Activated naive CD8-positive, alpha-beta T cell treated with anti-CD3 and anti-CD28 coated beads, Interleukin-2, amount 50 U/mL, for 24 hours (primary cell): ENCODE data around the gene FBXW8.

Experiments used
- ATAC-seq: fragments of 150-1000 bp; cut with Tn5 transposase; one replicate; pipeline ENCODE4 v1.10.0; 2021
- DNase-seq: peaks from one replicate; pipeline ENCODE4 v3.0.0; 2021
- H3K27ac Mint-ChIP-seq: one replicate; pipeline ENCODE4 v1.8.0; 2021; ENCODE audit warnings: mild to moderate bottlenecking, mixed read lengths
- H3K27me3 Mint-ChIP-seq: one replicate; pipeline ENCODE4 v1.8.0; 2021; ENCODE audit warnings: mixed read lengths
- H3K36me3 Mint-ChIP-seq: one replicate; pipeline ENCODE4 v1.8.0; 2021; ENCODE audit warnings: low read depth, mixed read lengths
- H3K4me1 Mint-ChIP-seq: one replicate; pipeline ENCODE4 v1.8.0; 2021; ENCODE audit warnings: mixed read lengths
- H3K4me3 Mint-ChIP-seq: one replicate; pipeline ENCODE4 v1.8.0; 2021; ENCODE audit warnings: mild to moderate bottlenecking, moderate library complexity, mixed read lengths
- H3K9me3 Mint-ChIP-seq: one replicate; pipeline ENCODE4 v1.8.0; 2021; ENCODE audit warnings: mixed read lengths

The FBXW8 gene

GRCh38 chr12:117003883-117004404 is 93.2 kb downstream of the FBXW8 start:
- Mint-ChIP-seq H3K9me3 (no peaks in the 10 kb centered on the region), H3K4me3 (no peak overlapping the region), H3K4me1 (peaks cover 7% of the 10 kb centered on the region), H3K27me3 (no peaks in the 10 kb centered on the region), H3K27ac (no peak overlapping the region), H3K36me3 (peaks cover 21% of the 10 kb centered on the region)
- ATAC-seq: no peak
- DNase-seq: no peak

DNA sequence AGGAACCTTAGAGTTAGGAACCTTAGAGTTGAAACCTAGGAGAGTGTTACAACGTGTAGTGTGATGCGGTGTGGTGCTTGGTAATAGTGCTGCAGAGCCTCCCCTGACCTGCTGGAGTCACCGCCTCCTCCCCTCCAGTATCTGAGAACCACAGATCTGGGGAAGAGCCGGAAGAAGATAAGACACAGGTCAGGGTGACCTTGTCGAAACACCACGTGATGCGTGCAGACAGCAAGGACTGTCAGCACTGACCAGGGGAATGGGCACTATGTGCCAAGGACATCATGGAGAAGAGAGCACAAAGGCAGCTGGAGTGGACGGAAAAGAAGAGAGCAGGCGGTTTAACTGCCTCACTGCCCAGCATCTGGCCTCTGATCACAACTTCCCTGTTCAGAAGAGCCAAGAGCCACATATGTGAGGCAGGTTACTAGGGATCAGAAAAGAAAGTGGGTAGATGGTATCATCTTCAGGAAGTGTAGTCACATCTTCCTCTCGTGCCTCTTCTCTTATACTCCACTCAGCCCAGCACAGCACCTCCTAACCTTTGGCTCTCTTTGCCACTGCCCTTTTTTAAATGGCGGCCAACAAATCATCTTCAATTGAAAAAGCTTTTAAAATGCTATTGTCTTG is 94.8 kb downstream of the FBXW8 start:
- ATAC-seq (peak; percentile 59), DNase-seq (no peak)
- no peaks in the 10 kb centered on the region for H3K27me3 Mint-ChIP-seq
- peaks cover 7% of the 10 kb centered on the region for H3K4me1 Mint-ChIP-seq
- H3K36me3 Mint-ChIP-seq: peaks cover 32% of the 10 kb centered on the region
- no peaks in the 10 kb centered on the region for H3K9me3 Mint-ChIP-seq
- H3K4me3 Mint-ChIP-seq: no peak overlapping the region
- H3K27ac Mint-ChIP-seq: no peak overlapping the region

DNA sequence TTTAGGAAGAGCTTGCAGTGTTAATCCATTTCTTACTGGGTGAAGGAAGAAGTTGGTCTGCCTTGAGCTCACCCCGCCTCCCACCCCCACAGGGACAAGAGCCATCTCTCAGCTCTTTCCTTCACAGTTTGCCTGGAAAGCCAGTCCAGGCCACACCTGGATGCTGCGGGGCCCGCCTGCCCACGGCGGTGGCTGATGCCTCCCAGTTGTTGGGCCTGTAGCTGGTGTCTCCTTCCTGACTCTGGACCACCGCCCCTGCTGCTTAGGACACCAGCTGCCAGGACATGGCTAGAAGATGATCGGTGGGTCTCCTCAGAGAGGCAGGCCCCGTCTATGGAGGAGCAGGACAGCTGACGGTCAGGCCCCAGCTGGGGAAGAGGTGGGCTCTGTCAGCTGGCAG is 95.6 kb downstream of the FBXW8 start:
- H3K4me1 Mint-ChIP-seq: peaks cover 7% of the 10 kb centered on the region
- no peaks in the 10 kb centered on the region for H3K9me3 Mint-ChIP-seq
- H3K27ac Mint-ChIP-seq: no peak overlapping the region

GRCh38 chr12:117007577-117007976 is 96.8 kb downstream of the FBXW8 start:
- peaks cover 48% of the 10 kb centered on the region for H3K36me3 Mint-ChIP-seq
- H3K27me3 Mint-ChIP-seq: no peaks in the 10 kb centered on the region

More for the DNA sequence above, 95.6 kb downstream of the FBXW8 start:
- ATAC-seq (no peak), DNase-seq (no peak)
- Mint-ChIP-seq H3K4me3 (no peak overlapping the region), H3K27me3 (no peaks in the 10 kb centered on the region), H3K36me3 (peaks cover 36% of the 10 kb centered on the region)

DNA sequence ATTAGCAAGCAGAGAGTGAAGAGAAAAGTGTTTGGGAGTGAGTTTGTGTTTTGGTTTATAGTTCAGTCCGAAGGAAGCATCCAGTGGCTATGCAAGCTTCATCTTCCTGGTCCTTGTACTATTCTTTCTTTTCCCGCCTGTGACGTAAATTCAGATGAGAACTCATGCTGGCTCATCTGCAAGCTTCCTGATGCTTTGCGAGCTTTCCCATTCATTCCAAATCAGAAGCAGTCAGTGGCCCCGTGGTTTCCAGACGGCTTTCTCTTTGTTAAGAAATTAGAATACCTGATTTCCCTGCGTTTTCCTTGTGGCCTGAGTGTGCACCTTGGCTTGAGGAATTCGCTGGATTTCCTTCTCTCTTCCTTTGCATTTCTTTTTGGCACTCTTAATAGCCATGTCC is 99.0 kb downstream of the FBXW8 start:
- Mint-ChIP-seq H3K9me3 (peaks cover 18% of the 10 kb centered on the region), H3K27ac (no peak overlapping the region), H3K4me3 (no peak overlapping the region), H3K4me1 (peaks cover 7% of the 10 kb centered on the region), H3K27me3 (no peaks in the 10 kb centered on the region), H3K36me3 (peaks cover 68% of the 10 kb centered on the region)
- DNase-seq (no peak), ATAC-seq (no peak)

More at GRCh38 chr12:117007577-117007976, 96.8 kb downstream of the FBXW8 start:
- H3K4me1 Mint-ChIP-seq: peaks cover 7% of the 10 kb centered on the region
- no peak overlapping the region for H3K27ac Mint-ChIP-seq
- H3K9me3 Mint-ChIP-seq: peaks cover 5% of the 10 kb centered on the region
- ATAC-seq: peak; percentile 7
- DNase-seq: no peak
- H3K4me3 Mint-ChIP-seq: no peak overlapping the region

- DNase-seq (no peak), ATAC-seq (no peak)
- H3K27ac Mint-ChIP-seq: no peak overlapping the region
- H3K4me1 Mint-ChIP-seq: peaks cover 7% of the 10 kb centered on the region
- H3K36me3 Mint-ChIP-seq: peaks cover 68% of the 10 kb centered on the region
- H3K4me3 Mint-ChIP-seq: no peak overlapping the region
- H3K27me3 Mint-ChIP-seq: no peaks in the 10 kb centered on the region
- peaks cover 27% of the 10 kb centered on the region for H3K9me3 Mint-ChIP-seq
These were observed 100.1 kb downstream of the FBXW8 start for GRCh38 chr12:117010693-117011451.

DNA sequence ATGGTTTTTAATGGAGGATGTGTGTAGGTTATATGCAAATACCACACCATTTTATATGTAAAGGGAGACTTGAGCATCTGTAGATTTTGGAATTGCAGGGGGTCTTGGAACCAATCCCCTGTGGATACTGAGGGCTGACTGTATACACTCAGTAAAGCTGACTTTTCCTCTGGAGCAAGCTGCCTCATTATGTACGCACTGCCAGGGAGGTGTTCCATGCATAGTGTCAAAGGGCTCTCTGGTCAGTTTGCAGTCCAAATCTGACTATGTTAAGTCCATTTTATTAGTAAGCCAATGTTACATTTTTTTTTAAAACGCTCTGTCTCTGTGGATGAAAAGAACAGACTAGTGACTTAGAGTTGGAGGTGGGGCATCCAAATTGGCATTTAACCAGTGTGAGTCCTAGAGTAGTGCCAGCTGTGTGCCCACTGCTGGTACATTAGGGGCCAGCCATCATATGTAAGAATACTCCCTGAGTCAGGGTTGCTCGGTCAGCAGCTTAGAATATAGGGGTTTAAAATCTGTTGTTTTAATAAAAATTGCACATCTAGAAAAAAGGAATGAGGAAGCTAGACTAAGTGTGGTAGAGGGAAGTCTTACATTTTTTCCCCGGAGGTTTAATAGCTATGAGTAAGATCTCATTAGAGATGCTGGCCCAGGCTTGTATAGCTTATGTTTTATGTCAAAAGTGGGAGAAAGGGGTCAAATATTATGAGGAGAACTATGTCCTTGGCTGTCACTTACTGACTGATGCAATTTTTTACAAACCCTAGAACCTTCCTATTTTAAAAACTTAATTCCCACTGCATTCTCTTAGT is 101.4 kb downstream of the FBXW8 start:
- H3K9me3 Mint-ChIP-seq: peaks cover 27% of the 10 kb centered on the region
- no peaks in the 10 kb centered on the region for H3K27me3 Mint-ChIP-seq
- no peak for DNase-seq
- H3K4me1 Mint-ChIP-seq: peaks cover 7% of the 10 kb centered on the region
- H3K27ac Mint-ChIP-seq: no peak overlapping the region
- H3K4me3 Mint-ChIP-seq: no peak overlapping the region
- H3K36me3 Mint-ChIP-seq: peaks cover 74% of the 10 kb centered on the region
- ATAC-seq: no peak

GRCh38 chr12:117013726-117014125 is 103.0 kb downstream of the FBXW8 start:
- Mint-ChIP-seq H3K9me3 (peaks cover 27% of the 10 kb centered on the region), H3K4me1 (no peaks in the 10 kb centered on the region), H3K27ac (no peak overlapping the region), H3K4me3 (no peak overlapping the region), H3K27me3 (no peaks in the 10 kb centered on the region), H3K36me3 (peaks cover 69% of the 10 kb centered on the region)
- DNase-seq (no peak), ATAC-seq (no peak)

DNA sequence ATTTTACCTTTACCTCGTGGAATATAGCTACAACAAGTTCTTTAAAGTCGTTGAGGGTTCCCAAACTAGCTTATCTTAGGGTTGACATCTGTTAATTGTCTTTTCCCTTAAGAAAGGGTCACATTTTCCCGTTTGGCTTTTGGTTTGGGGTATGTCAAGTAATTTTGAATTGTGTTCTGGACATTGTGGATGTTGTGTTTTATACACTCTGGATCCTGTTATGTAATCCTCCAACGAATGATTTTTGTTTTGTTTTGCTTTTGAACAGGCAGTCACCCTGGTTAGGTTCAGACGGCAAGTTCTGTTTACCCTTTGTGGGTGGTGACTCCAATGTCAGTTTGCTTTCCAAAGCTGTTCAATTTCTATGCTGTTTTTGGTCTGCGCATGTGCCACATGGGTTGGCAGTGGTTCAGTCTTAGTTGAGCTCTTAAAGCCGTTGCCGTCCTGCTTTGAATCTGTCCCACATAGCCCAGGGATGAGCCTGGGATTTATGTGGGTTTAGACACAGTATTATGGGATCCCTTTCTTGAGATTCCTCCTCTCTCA is 103.7 kb downstream of the FBXW8 start:
- Mint-ChIP-seq H3K4me1 (no peaks in the 10 kb centered on the region), H3K4me3 (no peak overlapping the region), H3K36me3 (peaks cover 67% of the 10 kb centered on the region), H3K27me3 (no peaks in the 10 kb centered on the region), H3K27ac (no peak overlapping the region), H3K9me3 (peaks cover 27% of the 10 kb centered on the region)
- DNase-seq: no peak
- ATAC-seq: no peak

- Mint-ChIP-seq H3K36me3 (peaks cover 61% of the 10 kb centered on the region), H3K27ac (no peak overlapping the region), H3K9me3 (peaks cover 27% of the 10 kb centered on the region), H3K4me3 (no peak overlapping the region), H3K4me1 (no peaks in the 10 kb centered on the region), H3K27me3 (no peaks in the 10 kb centered on the region)
- DNase-seq (no peak), ATAC-seq (no peak)
These were observed 105.1 kb downstream of the FBXW8 start for GRCh38 chr12:117015811-117016210.

GRCh38 chr12:117017807-117018206 is 107.1 kb downstream of the FBXW8 start:
- ATAC-seq: no peak
- Mint-ChIP-seq H3K4me1 (no peaks in the 10 kb centered on the region), H3K9me3 (peaks cover 20% of the 10 kb centered on the region), H3K36me3 (peaks cover 45% of the 10 kb centered on the region), H3K27ac (no peak overlapping the region), H3K4me3 (no peak overlapping the region), H3K27me3 (no peaks in the 10 kb centered on the region)
- no peak for DNase-seq

GRCh38 chr12:117018276-117018675 is 107.5 kb downstream of the FBXW8 start:
- Mint-ChIP-seq H3K4me1 (no peaks in the 10 kb centered on the region), H3K4me3 (no peak overlapping the region), H3K36me3 (peaks cover 40% of the 10 kb centered on the region), H3K27me3 (no peaks in the 10 kb centered on the region), H3K9me3 (peaks cover 15% of the 10 kb centered on the region), H3K27ac (no peak overlapping the region)
- ATAC-seq (no peak), DNase-seq (no peak)

DNA sequence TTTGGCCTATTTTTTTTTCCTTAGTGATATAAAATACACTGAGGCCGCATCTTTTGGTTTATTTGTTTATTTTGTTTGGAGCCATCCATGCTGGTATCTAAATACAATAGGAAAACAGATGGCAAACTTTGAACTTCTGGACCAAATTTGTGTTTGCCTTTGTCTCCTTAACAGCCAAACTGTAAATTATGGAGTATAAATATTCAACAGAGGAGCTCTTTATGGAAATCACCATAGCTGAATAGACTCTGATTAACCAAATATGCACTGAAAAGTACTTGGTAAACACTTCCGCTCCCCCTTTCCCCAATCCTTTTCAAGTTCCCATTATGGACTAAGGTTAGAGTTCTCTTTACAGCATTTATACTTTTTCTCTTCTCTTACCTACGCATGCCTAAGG is 107.9 kb downstream of the FBXW8 start:
- peaks cover 38% of the 10 kb centered on the region for H3K36me3 Mint-ChIP-seq
- ATAC-seq (no peak), DNase-seq (no peak)
- H3K9me3 Mint-ChIP-seq: peaks cover 14% of the 10 kb centered on the region
- H3K27ac Mint-ChIP-seq: no peak overlapping the region
- H3K27me3 Mint-ChIP-seq: no peaks in the 10 kb centered on the region
- no peaks in the 10 kb centered on the region for H3K4me1 Mint-ChIP-seq
- no peak overlapping the region for H3K4me3 Mint-ChIP-seq

GRCh38 chr12:117019866-117020265 is 109.1 kb downstream of the FBXW8 start:
- Mint-ChIP-seq H3K36me3 (peaks cover 28% of the 10 kb centered on the region), H3K4me1 (no peaks in the 10 kb centered on the region), H3K4me3 (no peak overlapping the region), H3K27ac (no peak overlapping the region), H3K27me3 (no peaks in the 10 kb centered on the region), H3K9me3 (peaks cover 9% of the 10 kb centered on the region)
- ATAC-seq (no peak), DNase-seq (no peak)
